ENCODE data around the gene GRIK2. TPM values are rescaled to one million over a fixed set of nuclear protein-coding genes. Genes with fewer than 3 reads are reported as not detected.

GRIK2 gene
- total RNA-seq, 1 donor from 2014 or later: 14.3 TPM

- DNase-seq (ENCODE audit: low read depth): no peak
These were observed 313.1 kb downstream of the GRIK2 start for GRCh38 chr6:101706576-101706975.

- DNase-seq (ENCODE audit: low read depth): no peak
These were observed 318.0 kb downstream of the GRIK2 start for GRCh38 chr6:101711518-101711917.

DNA sequence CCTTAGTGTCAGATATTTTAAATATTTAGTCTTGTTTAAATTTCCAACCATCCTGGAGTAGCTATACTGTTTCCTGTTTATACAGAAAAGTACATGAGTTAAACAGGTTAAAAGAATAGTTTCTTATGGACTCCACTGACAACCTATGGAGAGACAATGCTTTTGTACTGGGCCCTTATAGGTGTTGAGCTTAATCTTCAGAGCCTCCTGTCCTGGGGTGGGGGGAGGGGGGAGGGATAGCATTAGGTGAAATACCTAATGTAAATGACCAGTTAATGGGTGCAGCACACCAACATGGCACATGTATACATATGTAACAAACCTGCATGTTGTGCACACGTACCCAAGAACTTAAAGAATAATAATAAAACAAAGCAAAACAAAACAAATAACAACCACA, 322.9 kb downstream of the GRIK2 start:
- DNase-seq (ENCODE audit: low read depth): no peak

GRCh38 chr6:101716810-101717209, 323.3 kb downstream of the GRIK2 start:
- no peak for DNase-seq (ENCODE audit: low read depth)

- DNase-seq (ENCODE audit: low read depth): no peak
These were observed 326.0 kb downstream of the GRIK2 start for GRCh38 chr6:101719521-101719920.

DNA sequence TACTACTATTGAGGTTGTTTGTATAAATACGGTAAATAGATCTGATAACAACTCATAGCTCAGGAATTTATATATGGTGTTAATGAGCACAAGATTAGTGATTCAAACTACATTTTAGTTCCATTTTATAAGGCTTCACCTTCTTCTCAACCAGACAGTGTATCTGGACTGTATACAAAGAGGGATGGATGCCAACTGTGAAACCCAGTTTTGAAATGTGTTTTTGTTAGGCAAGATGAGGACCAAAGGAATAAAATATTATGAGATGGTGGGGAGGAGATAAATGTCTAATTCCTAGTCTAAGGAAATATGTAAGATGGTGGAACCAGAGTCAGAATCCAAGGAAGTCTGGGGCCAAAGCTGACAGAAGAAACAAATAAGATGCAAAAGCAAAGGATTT, 329.0 kb downstream of the GRIK2 start:
- no peak for DNase-seq (ENCODE audit: low read depth)

- DNase-seq (ENCODE audit: low read depth): peak; percentile 3
These were observed 329.6 kb downstream of the GRIK2 start for GRCh38 chr6:101722991-101723579.

DNA sequence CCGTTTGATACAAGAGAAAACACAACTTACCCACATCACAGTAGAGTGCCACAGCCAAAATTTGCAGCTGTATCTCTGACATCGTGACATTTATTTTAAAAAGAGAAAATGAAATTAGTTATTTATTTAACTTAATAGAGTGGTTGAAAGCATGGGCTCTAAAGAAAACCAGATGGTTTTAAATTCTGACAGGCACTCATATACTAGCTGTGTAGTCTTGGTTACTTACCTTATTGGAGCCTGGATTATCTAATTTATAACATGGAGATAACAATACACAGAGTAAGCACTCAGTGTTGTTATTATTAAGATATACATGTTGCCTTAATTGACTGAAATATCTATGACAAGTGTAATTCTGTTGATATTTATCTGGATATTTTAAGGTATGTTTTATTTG, 334.9 kb downstream of the GRIK2 start:
- DNase-seq (ENCODE audit: low read depth): no peak

DNA sequence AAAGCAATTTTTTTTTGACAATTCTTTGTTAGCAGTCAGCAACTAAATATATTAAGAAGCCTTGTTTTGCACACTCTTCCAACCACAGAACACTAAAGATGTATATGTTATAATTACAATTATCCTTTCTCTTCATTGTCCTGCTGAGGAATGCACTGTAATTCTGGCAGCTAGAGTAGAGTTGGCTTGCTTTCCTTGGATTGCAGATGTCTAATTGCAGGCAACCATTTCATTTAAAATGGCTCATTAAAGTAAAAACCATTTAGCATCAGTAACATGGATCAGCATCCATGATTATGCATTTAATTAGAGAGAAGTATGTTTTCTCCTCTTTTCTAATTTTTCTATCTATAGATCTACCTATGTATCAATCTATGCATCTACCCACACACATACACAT, 335.4 kb downstream of the GRIK2 start:
- DNase-seq (ENCODE audit: low read depth): no peak

DNA sequence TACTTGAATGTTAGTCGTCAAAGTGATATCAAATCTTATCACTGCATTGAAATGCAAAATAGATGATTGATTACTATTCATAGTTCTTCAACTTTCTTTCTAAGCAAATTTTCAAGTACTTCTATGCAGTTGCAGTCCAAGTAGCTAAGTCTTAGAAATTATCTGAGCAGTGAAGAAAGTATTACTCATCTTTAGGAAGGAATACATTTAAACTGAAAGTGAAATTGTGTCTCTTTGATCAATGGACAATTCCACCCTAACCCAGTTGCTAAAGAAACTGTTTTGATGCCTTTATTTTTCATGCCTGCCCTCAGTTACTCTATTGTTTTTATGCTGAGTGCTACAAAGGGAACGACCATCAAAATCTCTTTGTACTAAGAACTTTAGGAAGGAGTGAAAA, 337.4 kb downstream of the GRIK2 start:
- DNase-seq (ENCODE audit: low read depth): no peak

DNA sequence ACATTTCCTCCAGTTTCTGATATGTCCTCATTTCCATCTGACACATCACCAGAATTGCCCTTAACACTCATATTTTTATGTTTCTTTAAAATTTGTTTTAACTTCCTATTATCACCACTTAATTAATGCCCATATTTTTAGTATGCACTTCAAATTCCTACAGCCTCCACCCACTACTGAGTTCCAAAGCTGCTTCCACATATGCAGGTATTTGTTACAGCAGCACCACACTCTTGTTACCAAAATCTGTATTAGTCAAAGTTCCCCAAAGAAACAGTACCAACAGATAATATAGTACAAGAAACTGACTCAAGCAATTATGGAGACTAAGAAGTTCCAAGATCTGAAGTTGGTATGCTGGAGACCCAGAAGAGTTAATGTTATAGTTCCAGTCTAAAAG, 340.4 kb downstream of the GRIK2 start:
- no peak for DNase-seq (ENCODE audit: low read depth)

GRCh38 chr6:101738481-101738880, 345.0 kb downstream of the GRIK2 start:
- DNase-seq (ENCODE audit: low read depth): no peak

DNA sequence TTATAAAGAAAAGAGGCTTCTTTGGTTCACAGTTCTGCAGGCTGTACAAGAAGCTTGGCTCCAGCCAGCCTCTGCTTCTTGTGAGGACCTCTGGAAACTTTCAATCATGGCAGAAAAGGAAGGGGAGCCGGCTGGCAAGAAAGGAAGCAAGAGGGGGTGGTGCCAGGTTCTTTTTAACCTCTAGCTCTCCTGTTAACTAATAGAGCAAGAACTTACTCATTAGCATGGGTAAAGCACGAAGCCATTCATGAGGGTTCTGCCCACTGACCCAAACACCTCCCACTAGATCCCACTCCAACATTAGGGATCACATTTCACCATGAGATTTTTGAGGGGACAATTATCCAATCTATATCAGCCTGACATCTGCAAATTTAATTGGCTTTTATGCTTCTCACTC, 347.1 kb downstream of the GRIK2 start:
- DNase-seq (ENCODE audit: low read depth): no peak

DNA sequence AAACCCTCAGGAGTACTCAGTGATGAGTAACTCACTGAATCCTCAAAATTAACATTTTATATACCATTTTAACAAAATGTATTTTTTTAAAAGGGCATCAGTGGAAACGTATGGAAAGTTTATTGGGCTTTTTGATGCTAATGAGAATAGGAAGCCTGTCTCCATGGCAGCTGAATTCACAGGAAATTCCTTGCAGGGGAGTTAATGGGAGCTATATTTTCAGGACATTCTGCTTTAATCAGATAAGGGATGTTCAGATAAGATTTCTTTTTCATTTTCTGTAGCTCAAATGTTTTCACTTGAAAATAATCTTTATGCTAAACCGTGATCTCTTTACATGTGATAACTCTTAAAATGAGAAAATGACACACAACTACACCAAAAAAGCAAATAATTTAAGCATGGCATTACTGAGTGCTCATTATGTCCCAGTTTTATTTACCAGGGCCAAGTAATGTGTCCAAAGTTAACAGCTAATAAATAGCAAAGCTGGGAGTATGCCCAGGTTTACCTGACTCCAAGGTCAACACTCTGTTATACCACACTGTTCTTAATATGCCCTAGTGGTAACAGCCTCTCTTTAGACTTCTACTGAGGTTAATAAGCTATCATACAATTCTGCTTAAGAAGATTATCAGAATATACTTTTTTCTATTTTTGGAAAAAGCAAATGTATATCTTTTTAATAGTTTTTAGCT, 348.1 kb downstream of the GRIK2 start:
- DNase-seq (ENCODE audit: low read depth): no peak

DNA sequence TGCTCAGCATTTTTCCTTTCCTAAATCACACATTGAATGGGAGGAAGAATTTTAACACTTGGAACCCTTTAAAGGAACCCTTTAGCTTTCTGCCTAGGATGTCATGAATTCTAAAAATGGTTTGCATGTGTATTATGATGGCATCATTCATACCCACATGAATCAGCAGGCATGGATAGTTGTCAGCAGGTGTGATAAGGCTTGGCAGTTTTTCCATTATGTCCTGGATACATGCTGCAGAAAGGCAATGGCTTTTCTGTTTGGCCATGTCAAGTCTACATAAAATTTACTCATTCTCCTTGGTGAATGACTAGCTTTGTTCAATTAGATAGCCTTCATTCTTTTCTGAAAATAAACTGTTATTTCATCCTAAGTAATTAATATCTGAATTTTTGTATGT, 353.7 kb downstream of the GRIK2 start:
- peak; percentile 79 for DNase-seq (ENCODE audit: low read depth)

- no peak for DNase-seq (ENCODE audit: low read depth)
These were observed 354.2 kb downstream of the GRIK2 start for GRCh38 chr6:101747716-101748115.

- DNase-seq (ENCODE audit: low read depth): no peak
These were observed 362.4 kb downstream of the GRIK2 start for GRCh38 chr6:101755931-101756330.

GRCh38 chr6:101758368-101758767, 364.9 kb downstream of the GRIK2 start:
- no peak for DNase-seq (ENCODE audit: low read depth)

GRCh38 chr6:101760843-101761621, 367.5 kb downstream of the GRIK2 start:
- DNase-seq (ENCODE audit: low read depth): peak; percentile 40

GRCh38 chr6:101762851-101763250, 369.3 kb downstream of the GRIK2 start:
- DNase-seq (ENCODE audit: low read depth): no peak

DNA sequence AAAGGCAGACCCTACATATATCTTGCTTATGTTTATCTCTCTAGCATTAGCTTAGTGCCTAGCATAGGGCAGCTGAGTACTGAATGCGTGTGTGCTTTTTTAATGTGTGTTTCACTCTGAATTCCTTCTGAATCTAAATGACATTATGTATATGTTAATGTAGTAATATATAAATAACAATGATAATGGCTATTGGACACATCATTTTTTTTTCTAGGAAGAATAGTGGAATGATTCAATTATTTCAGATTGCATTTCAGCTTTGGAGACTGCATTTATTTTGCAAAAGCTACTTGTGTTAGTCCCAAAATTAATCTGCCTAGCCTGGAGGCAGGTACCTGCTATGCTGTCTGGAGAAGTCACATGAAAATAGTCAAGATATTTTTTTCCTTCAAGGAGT, 371.8 kb downstream of the GRIK2 start:
- no peak for DNase-seq (ENCODE audit: low read depth)

GRCh38 chr6:101770116-101770515, 376.6 kb downstream of the GRIK2 start:
- no peak for DNase-seq (ENCODE audit: low read depth)
